NCI-H345 treated with DMSO at 0.1 percent for 48 hours (cell line): ENCODE results near the gene RAI2.
"Not testable (repeated sequence)": the region's sequence is repeated elsewhere in the genome, so short reads cannot be mapped to it uniquely, and the experiment has no call there.

ENCODE experiments used
- DNase-seq: peaks from one replicate; lab custom pipeline; 2025; ENCODE audit not compliant: unreplicated experiment; lab: John Stamatoyannopoulos, UW

Gene RAI2

DNA sequence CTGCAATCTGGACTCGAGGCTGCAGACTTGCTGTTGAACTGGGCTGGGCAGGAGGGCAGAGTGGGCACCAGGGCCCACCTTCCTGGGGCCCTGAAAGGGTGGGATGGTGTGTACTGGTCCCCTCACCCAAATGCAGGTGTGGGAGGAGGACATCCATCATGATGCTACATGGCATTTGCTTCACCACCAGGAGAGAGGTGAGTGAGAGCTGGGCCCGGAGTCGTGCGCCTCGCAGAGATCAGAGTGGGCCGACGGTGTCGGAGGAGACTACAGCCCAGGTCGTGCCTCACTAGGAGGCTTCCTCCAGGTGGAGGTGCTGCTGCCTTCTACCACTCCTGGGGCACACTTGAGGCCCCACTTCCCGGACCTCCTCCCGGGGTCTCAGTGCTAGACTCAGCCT is 73.5 kb downstream of the RAI2 start:
- no peak for DNase-seq

DNA sequence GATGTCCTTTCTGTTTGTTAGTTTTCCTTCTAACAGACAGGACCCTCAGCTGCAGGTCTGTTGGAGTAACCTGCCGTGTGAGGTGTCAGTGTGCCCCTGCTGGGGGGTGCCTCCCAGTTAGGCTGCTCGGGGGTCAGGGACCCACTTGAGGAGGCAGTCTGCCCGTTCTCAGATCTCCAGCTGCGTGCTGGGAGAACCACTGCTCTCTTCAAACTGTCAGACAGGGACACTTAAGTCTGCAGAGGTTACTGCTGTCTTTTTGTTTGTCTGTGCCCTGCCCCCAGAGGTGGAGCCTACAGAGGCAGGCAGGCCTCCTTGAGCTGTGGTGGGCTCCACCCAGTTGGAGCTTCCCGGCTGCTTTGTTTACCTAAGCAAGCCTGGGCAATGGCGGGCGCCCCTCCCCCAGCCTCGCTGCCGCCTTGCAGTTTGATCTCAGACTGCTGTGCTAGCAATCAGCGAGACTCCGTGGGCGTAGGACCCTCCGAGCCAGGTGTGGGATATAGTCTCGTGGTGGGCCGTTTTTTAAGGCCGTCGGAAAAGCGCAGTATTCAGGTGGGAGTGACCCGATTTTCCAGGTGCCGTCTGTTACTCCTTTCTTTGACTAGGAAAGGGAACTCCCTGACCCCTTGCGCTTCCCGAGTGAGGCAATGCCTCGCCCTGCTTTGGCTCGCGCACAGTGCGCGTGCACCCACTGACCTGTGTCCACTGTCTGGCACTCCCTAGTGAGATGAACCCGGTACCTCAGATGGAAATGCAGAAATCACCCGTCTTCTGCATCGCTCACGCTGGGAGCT is 74.3 kb downstream of the RAI2 start:
- not testable (repeated sequence) for DNase-seq

DNA sequence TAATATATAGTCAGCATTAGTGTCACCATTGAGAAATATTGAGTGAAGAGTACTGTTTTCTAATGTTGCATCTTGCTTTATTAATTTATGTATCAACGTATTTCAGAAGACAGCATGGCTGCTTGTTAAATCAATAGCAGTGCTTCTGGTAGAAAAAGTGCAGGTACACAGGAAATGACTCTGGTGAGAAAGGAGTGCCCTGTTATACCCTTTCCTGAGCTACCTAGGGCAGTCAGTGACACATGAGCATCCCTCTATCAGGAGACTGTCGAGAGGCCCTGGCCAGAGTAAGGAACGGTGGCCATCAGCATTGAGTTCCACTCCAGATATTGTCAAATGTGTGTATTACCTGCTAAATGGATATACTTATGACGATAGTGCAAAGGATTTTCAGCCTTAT is 81.7 kb downstream of the RAI2 start:
- no peak for DNase-seq

DNA sequence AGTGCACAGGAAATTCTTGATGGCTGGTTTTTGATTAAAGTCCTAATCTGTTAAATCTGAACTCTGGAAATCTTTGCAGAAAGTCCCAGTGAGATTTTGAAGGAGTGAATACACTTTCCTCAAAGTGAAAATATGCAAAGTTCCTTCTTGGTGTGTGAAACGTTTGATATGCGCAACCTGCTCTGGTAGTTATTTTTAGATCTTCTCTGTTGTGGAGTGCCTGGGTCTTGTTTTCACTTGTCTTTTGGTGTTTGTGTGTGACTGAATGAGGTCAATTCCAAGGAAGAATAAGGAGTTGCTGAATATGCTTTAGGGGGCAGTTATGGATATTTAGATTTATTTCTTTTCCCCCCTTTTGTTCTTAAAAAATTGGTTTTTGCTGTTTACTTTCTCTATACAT is 82.1 kb downstream of the RAI2 start:
- no peak for DNase-seq

DNA sequence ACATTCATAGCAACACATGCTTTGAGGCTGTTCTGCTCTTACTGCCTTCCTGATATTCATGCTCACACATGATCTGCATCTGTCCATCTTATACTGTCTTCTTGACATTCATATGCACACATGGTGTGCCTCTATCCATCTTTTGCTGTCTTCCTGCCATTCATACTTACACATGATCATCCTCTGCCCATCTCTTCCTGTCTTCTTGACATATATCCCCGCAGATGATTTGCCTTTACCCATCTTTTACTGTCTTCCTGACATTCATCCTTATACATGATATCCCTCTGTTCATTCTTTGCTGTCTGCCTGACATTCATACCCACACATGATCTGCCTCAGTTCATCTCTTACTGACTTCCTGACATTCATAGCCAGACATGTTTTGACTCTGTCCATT is 87.0 kb downstream of the RAI2 start:
- DNase-seq = no peak

DNA sequence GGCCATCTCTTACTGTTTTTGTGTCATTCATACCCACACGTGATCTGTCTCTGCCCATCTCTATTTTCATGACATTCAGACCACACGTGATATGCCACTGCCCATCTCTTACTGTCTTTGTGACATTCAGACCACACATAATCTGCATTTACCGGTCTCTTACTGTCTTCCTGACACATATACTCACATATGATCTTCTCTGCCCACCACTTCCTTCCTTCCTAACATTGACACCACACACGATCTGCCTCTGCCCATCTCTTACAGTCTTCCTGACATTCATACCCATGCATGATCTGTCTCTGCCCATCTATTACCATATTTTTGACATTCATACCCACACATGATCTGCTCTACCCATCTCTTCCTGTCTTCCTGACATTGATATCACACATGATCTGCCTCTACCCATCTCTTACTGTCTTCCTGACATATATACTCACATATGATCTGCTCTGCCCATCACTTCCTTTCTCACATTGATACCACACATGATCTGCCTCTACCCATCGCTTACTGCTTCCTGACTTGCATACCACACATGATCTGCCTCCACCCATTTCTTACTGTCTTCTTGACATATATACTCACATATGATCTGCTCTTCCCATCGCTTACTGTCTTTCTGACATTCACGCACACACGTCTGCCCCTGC is 87.7 kb downstream of the RAI2 start:
- no peak for DNase-seq

DNA sequence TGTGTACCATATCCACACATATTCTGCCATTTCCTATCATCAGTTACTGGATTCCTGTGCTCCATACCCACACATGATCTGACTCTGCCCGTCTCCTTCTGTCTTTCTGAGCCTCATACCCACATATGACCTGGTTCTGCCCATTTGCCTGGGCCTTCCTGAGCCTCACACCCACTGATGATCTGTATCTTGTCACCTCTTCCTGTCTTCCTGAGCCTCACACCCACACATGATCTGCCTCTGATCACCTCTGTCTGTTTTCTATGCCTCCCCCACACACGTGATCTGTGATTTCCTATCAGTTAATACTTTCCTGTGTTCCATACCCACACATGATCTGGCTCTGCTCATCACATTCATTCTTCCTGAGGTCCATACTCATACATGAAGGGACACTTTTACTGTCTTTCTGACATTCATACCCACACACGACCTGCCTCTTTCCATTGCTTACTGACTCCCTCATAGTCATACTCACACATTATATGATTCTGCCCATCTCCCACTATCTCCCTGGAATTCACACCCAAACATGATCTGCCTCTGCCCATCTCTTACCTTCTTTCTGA is 91.3 kb downstream of the RAI2 start:
- DNase-seq = no peak

DNA sequence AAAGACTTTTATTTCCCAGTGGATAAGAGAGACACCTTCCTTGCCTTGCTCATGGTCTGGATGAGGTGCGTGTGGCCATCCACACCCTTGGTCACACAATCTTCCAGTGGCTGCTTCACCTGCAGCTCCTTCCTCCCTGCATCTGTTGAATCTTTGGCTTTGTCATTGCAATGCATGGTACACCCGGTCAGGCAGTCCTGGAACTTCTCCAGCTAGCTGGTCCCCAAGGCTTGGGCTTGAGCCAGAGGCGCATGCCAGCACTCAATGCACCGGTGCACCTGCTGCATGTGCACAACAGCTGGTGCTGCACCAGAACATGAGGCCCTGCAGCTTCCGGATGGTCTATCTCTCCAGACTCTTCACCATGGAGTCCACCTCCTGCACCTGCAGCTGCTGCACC is 92.1 kb downstream of the RAI2 start:
- no peak for DNase-seq

DNA sequence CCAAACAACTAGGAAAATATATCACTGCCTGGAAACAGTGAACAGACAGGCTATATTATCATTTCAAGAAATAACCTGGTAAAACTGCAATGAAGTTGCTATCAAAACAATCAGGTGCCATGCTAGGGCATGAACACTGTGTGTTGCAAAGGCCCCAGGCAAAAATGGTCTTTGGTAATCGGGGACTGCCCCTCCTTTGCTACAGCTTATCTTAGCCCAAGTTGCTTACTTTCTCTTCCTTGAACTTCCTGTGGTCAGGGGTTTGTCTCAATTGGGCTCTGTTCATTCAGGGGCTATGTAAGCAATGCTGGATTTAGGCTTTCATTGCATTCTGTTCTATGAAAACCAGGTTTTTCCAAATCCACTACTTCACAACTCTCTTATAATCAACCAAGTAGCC is 93.4 kb downstream of the RAI2 start:
- DNase-seq = no peak

DNA sequence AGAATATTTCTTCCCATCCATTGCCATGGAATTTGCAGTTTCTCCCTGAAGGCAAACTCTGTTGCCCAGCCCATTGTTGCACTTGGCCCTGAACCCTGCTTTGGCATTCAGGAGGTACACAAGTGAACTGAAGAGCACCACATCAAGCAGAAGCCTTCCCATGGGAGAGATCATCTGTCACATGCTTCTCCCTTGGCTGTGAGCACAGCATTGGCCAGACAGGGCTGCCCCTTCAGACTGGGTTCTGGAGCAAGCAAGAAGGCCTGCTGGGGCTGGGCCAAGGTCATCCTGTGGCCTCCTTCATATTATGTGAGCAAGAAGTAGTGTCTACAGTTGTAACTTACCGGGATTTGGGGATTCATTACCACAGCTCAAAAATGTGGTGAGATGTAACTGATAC is 101.1 kb downstream of the RAI2 start:
- DNase-seq = no peak

DNA sequence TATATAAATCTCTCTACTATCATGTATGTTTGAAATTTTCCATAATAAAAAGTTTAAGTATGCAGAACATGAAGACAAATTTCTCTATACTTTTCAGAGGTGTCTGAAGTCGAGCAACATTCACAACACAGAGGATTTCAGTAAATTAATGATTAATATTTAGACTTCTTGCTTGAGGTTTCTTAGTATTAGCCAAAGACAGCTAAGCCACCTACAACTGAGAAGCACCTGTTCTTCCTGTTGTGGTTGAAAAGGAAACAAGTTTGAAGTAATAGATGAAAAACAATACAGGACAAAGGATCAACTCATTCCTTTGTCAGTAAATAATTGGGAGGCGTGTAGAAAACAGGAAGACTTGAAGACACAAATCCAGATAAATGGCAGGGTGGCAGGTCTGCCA is 102.7 kb downstream of the RAI2 start:
- no peak for DNase-seq

DNA sequence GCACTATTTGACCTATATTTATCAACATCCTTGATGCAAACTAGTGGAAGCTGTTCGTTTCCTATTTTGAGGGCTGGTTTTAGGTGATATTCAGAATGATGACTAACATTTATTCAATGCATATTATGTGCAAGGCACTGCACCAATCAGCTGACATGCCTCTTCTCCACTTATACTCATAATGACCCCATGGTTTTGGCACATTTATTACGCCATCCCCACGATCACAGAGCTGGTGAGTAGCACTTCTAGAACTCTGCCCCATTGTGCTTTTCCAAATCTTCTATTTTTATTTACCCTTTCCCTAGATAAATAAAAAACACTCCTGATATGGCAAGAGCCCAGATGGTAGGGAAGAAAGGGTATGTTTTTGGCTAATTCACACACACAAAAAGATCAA is 110.7 kb downstream of the RAI2 start:
- no peak for DNase-seq
